Measurements from ENCODE around the gene PDCD6IP. TPM values are rescaled to one million over a fixed set of nuclear protein-coding genes. Genes with fewer than 3 reads are reported as not detected.
"Not testable (repeated sequence)": the region's sequence is repeated elsewhere in the genome, so short reads cannot be mapped to it uniquely, and the experiment has no call there.

PDCD6IP gene
- 100 to 1,000 TPM; 158 to 178 TPM for total RNA-seq

GRCh38 chr3:33798418-33799201 is at the start of gene PDCD6IP:
Gene PDCD6IP, plus strand, starts transcription at chr3:33798630. Its CDS starts 99 bp downstream, at chr3:33798729.
- ChIA-PET CTCF (interaction anchor here (1.0 to 3.7 kb wide), 5 partner anchors 9 to 358 kb away, joined by 3 to 12 read pairs (median 6); no protein-coding TSS in a partner anchor), POLR2A (interaction anchor here (0.6 to 1.0 kb wide), 4 partner anchors 81 to 721 kb away, joined by 3 to 5 read pairs (median 4); partner anchors contain the start of gene CLASP2)

GRCh38 chr3:33749546-33750210 is 48.8 kb upstream of the PDCD6IP start:
- POLR2A ChIA-PET: no interaction called here

GRCh38 chr3:33750211-33750548 is 48.2 kb upstream of the PDCD6IP start:
- CTCF ChIA-PET: no interaction called here
- POLR2A ChIA-PET: interaction anchor here (0.6 kb wide), 1 partner anchor 1363 kb away, joined by 10 read pairs; no protein-coding TSS in a partner anchor

More at GRCh38 chr3:33749546-33750210, 48.8 kb upstream of the PDCD6IP start:
- CTCF ChIA-PET: interaction anchor here (0.7 kb wide), 1 partner anchor 104 kb away, joined by 3 read pairs; no protein-coding TSS in a partner anchor

GRCh38 chr3:33751336-33751735 is 47.1 kb upstream of the PDCD6IP start:
- ChIA-PET CTCF (interaction anchor here (1.6 kb wide), 1 partner anchor 259 kb away, joined by 3 read pairs; no protein-coding TSS in a partner anchor), POLR2A (no interaction called here)

GRCh38 chr3:33754391-33754790 is 44.0 kb upstream of the PDCD6IP start:
- POLR2A ChIA-PET, CTCF ChIA-PET: not testable (repeated sequence)

- ChIA-PET CTCF (no interaction called here), POLR2A (no interaction called here)
Observed at GRCh38 chr3:33758281-33758680, 40.1 kb upstream of the PDCD6IP start.

- POLR2A ChIA-PET: no interaction called here
- CTCF ChIA-PET: no interaction called here
Observed at GRCh38 chr3:33758864-33759263, 39.6 kb upstream of the PDCD6IP start.

- POLR2A ChIA-PET: no interaction called here
- CTCF ChIA-PET: no interaction called here
Observed at GRCh38 chr3:33768578-33769330, 29.7 kb upstream of the PDCD6IP start.

GRCh38 chr3:33773637-33774036 is 24.8 kb upstream of the PDCD6IP start:
- CTCF ChIA-PET: interaction anchor here (1.0 to 1.2 kb wide), 2 partner anchors 11 to 129 kb away, joined by 3 read pairs; no protein-coding TSS in a partner anchor
- POLR2A ChIA-PET: no interaction called here

GRCh38 chr3:33775363-33775762 is 23.1 kb upstream of the PDCD6IP start:
- ChIA-PET CTCF (interaction anchor here (0.7 to 1.4 kb wide), 3 partner anchors 12 to 92 kb away, joined by 3 to 5 read pairs (median 4); no protein-coding TSS in a partner anchor), POLR2A (no interaction called here)

GRCh38 chr3:33777996-33778395 is 20.4 kb upstream of the PDCD6IP start:
- POLR2A ChIA-PET: no interaction called here

GRCh38 chr3:33779751-33780150 is 18.7 kb upstream of the PDCD6IP start:
- CTCF ChIA-PET: no interaction called here
- POLR2A ChIA-PET: no interaction called here

More at GRCh38 chr3:33777996-33778395, 20.4 kb upstream of the PDCD6IP start:
- CTCF ChIA-PET: interaction anchor here (3.5 kb wide), 1 partner anchor 9 kb away, joined by 12 read pairs; no protein-coding TSS in a partner anchor

- CTCF ChIA-PET, POLR2A ChIA-PET: not testable (repeated sequence)
Observed at GRCh38 chr3:33781413-33781812, 17.0 kb upstream of the PDCD6IP start.

- ChIA-PET POLR2A (interaction anchor here (0.7 to 1.2 kb wide), 2 partner anchors 140 to 142 kb away, joined by 3 read pairs; no protein-coding TSS in a partner anchor), CTCF (interaction anchor here (0.6 to 2.6 kb wide), 18 partner anchors 9 to 655 kb away, joined by 3 to 13 read pairs (median 4); partner anchors contain the start of gene PDCD6IP)
Observed at GRCh38 chr3:33786565-33787327, 11.7 kb upstream of the PDCD6IP start.

- CTCF ChIA-PET: interaction anchor here (0.6 to 2.6 kb wide), 19 partner anchors 10 to 1366 kb away, joined by 3 to 13 read pairs (median 4); partner anchors contain the start of gene PDCD6IP
- POLR2A ChIA-PET: interaction anchor here (0.7 to 1.2 kb wide), 2 partner anchors 141 to 142 kb away, joined by 3 read pairs; no protein-coding TSS in a partner anchor
Observed at GRCh38 chr3:33787328-33788009, 11.0 kb upstream of the PDCD6IP start.

GRCh38 chr3:33789183-33789954 is 9.1 kb upstream of the PDCD6IP start:
- ChIA-PET CTCF (interaction anchor here (2.5 kb wide), 1 partner anchor 10 kb away, joined by 12 read pairs; the partner anchor contains the start of gene PDCD6IP), POLR2A (no interaction called here)

- ChIA-PET CTCF (interaction anchor here (2.5 kb wide), 1 partner anchor 9 kb away, joined by 12 read pairs; the partner anchor contains the start of gene PDCD6IP), POLR2A (no interaction called here)
Observed at GRCh38 chr3:33790091-33790490, 8.3 kb upstream of the PDCD6IP start.
